GM21526 (cell line): Measurements from ENCODE around the gene SUSD1.

Source experiments
- ATAC-seq: cut with Tn5 transposase; IDR thresholded peaks from one replicate; pipeline ENCODE4 v1.9.1; 2021; ENCODE audit warnings: moderate library complexity; ENCODE audit not compliant: unreplicated experiment, low FRiP score

The SUSD1 gene

DNA sequence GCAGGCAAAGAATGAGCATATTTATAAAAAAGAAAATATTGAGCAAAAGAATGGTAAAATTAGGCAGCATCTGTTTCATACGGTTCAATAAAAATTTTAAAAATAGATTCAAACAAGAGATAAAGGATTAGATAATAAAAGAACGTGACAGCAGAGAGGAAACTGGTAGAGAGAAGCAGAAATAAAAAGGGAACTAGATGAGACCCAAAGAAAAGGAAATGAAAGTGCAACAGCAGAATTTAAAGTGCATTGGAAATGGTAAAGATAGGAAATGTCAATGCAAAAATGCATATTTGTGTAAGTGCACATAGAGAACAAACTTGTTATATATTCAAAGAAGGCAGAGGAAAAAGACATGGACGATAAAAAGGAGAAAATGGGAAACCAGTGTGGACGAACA lies 70.2 kb downstream of the SUSD1 start:
- no peak for ATAC-seq

DNA sequence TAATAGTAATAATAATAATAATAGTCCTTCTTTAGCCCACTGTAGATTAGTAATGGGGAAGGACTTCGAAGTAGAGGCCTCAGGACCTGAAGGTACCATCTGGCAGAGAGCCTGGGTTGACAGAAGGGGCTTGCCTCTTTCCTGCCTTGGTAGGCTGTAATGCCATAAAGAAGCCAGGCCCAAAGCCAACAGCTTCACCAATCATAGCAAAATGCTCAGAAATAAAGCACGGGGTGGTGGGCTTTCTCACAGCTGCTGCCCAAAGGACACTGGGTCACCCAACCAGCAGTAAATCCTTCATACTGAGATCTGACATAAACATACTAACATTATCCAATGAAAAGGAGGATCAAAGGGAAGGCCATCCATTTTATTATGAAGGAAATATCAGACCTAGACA lies 70.7 kb downstream of the SUSD1 start:
- ATAC-seq, result no peak

DNA sequence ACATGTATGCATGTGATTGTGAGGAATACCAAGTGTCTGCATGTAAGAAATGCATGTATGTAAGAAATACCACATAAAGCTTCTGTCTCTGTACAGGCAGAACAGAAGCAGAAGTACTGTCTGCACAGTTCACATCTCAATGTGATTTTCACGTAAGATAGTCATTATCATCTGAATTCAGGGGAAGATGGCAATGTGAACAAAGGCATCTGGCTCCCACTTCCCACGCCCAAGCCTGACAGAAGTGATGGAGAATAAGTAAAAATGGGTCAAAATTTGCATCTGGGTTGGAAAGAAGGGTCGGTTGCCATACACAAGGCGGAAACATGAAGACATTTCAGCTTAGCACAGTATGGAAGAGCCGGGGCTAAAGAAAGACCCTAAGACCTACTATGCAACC lies 71.7 kb downstream of the SUSD1 start:
- ATAC-seq, result no peak

DNA sequence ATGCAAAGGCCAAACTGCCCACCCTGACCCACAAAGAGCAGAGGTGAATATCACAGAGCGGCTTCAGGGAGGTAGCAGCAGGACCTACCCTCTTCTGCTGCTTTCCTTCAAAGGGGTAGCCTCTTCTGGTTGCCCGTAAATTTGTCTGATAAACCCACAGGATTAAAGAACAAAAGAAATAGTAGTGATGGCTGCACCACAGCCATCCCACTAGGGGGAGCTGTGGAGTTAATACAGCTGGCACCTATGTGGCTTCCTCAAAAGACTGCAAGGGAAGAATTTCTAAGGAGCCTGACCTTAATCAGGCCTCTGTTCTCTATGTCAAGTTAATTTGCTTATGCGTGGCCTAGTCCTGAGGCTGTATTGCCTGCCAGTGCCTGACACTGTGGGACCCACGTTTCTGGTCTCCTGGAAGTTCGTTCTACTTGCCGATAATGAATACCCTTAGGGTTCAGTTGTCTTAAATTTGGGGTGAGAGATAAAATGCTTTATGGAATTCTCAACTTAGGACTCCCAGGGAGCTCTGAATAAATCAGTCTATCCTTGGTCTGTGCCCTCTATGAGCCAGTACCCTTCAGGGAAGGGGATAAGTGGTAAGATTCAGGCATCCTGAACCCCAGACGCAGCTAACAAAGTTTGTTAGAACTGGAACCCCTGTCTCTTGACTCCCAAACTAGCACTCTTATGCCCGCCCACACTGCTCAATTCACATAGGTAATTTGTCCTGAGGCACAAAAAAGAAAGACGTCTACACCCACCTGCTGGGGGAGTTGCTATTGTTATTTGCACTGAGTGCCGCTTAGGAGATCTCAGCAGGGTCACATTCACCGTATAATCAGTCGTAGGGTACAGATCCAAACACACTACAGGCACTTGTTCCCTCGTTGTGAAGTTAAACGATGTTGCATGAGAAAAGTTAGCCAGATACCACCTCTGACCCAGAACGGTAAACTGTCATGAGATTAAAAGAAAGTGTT lies 77.1 kb downstream of the SUSD1 start:
- ATAC-seq, result no peak

DNA sequence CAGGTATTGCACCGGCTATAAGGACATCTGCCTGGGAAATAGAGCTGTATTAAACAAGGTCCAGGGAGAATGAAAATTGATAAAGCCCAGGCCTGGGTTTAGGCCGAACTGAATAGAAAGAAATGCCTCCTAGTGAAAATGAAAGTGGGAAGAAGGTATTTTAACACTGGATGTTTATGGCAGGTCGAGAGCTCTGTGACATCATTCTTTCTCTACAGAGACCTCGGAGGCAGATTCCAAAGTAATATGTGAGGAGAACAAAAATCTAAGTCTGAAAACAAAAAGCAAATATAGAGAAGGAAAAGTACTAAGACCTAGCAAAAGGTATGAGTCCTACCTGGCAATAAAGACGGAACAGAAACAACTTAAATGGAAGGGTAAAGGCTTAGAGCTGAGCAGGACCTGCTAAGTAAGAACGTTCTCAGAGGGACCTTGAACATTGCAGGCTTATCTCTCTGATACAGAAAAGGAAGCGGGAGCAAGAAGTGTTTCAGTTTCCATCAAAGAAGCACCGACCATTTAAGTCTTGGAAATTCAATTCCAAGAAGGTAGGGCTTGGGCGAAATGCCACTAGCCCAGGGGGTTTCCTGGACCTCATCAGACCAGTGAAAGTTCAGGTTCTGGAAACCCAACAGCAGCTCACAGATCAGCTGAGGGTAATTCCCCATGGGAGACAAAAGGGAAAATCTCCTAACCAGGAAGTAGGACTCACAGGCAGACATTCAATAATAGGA lies 80.0 kb downstream of the SUSD1 start:
- no peak for ATAC-seq

DNA sequence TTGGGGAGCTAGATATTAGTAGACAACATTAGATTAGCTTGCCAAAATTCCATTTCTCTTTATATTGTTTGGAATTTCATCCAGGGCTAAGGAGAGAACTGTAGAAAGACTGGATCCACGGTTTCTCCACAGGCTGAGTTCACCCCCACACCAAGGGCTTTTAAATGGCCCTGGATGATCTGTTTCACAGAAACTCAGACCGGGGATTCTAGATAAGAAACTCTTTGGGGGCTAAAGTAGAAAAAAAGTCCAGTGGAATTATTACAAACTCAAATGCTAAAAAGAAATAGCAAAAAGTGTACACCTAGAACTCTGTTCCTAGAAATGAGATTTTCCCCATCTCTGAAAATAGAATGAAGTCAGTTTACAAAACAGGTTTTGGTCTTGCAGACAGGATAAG lies 80.9 kb downstream of the SUSD1 start:
- ATAC-seq, result no peak

DNA sequence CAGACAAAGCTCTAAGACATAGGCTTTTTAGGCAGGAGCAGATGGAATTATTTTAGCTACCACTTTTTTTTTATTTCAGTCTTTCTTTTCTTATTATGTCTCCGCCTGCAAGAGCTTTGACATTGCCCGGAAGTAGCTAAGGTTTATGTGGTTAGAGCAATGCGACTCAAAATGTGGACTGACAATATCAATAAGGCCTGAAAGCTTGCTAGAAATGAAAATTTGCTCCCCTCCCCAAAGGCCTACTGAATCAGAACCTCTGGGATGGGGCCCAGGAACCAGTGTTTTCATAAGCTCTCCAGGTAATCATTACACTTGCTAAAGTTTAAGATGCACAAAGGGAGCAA lies 81.3 kb downstream of the SUSD1 start:
- ATAC-seq, result no peak

DNA sequence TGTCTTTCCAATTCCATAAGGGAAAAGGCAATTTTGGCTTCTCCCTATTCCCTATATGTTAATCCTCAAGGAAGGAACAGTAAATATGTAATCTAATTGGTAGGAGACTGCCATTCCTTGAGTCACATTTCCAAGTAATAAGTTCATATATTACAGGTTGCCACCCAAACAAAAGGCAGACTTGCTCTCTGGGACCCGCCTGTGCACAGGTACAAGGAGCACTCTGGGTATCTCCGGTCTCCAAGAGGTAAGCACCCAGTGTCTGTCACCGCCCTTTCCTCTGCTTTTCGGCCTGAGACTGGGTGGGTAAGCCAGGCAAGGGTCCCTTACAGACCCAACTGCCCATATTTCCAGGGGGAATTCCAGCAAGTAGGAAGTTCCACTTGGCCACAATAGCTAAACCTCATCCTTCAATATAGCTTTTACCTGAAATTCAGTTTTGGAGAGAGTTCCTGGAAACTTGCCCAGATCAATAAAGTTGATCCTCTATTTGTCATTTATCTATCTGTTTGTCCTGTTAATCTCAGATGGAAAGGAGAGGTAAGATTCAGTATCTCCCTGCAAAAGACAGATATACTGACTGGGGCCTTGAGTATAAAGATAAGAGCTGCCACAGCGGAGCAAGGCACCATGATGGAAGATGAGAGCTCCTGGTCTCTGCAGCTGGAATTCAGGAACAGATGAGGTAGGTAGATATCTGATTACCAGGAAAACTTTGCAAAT lies 81.8 kb downstream of the SUSD1 start:
- no peak for ATAC-seq

DNA sequence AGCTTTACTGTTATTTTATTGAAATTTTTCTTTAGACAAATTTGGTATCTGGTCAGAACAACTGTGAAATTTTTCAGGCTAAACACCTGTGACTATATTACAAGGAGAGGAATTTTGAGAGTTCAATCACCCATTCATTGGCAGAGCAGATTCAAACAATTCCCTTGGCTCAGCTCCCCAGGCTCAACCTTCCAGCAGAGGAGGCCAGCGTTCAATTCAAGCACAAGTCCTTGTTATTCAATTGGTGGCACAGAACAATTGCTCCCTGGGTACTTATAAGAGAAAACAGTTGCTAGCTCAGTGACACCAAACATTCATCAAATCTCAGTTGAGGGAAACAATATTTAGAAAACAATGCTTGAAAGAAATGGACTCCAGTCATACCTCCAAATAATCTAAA lies 83.3 kb downstream of the SUSD1 start:
- no peak for ATAC-seq

DNA sequence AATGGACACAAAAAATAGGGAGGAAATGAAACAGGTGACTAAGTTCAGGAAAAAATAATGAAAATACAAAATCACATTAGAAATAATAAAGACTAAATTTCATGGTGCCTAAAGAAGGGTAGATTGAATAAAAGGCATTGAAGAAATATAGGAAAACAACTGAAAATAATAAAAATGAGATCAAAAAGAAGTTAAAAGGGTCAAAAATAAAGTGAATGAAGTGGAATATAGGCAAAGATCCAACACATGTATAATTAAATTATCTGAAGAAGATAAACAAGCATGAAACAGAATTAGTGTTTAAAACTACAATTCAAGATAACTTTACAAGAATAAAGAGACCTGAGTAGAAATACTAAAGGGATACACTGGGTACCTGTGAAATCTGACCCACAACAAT lies 87.6 kb downstream of the SUSD1 start:
- no peak for ATAC-seq

DNA sequence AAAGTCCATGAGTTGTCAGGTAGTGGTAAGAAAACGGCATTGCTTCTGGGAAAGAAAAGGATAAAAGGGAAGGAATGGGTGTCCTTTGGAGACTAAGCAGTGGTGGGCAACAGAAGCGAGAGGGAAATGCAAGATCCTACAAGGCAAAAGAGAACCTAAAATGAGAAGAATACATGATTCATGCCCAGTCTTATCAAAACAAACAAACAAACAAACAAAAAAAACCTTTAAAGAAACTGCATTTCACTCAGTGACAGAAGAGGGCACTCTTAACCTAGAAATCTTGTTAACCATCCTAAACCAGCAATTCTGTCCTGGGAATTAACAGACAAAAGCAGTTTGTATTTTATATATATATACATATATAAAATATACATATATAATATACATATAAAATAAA lies 88.5 kb downstream of the SUSD1 start:
- no peak for ATAC-seq

DNA sequence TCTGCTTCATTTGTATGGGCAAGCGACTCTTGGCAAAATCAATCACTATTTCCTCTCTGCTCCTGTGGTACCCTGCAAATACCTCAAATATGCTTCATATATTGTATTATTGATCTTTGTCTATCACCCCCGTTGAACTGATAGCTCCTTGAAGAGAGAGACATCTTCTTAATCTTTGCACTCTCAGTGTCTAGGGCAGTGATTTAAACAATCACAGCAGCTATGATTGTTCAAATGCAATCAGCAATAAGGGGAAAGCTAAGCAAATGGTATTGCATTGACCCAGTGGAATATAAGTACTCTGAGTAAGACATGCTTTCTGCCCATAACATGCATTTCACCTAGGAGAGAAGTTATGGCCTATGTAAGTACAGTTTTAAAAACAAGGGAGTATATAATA lies 90.2 kb downstream of the SUSD1 start:
- ATAC-seq, result no peak

DNA sequence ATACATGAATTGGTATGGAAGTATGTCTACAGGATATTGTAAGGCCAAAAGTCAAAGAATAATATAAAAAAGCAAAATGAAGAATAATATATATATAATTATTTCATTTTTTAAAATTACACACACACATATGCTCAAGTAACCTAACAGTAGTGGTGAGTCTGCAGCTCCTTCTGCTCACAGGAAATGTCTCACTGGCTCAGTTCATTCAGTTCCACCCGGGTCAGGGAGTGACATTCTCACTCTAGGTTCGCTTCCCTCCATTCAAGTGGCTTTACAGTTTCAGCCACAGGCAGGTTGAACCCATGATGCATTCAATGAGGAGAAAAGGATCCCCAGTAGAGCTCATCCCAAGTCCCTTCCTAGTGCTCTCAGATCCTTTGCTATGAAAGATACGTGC lies 90.8 kb downstream of the SUSD1 start:
- no peak for ATAC-seq

DNA sequence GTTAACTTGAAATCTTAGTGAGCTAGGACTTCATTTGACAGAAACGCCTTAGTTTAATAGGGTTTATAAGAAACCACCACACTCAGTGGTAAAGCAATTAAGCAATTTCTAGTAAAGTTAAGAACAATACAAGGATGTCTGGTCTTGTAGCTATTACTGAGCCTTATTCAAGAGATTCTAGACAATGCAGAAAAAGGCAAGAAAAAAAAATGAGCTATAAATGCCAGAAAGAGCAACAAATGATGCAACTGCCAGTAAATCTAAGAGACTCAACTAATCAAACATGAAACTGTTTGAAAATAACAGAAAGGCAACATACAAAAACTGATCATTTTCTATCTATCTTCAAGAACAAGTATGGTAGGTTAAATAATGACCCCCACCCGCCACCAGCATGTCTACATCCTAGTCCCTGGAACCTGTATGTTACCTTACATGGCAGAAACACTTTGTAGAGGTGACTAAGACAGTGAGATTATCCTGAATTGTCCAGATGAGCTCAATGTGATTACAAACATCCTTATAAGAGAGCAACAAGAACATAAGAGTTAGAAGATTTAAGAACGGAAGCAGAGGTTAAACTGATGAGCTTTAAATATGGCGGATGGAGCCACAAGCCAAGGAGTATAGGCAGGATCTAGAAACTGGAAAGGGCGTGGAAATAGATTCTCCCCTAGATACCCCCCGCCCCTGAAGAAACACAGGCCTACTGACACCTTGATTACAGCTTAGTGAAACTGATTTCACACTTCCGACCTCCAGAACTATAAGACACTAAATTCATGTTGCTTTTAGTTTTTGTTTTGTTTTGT lies 93.0 kb downstream of the SUSD1 start:
- no peak for ATAC-seq

DNA sequence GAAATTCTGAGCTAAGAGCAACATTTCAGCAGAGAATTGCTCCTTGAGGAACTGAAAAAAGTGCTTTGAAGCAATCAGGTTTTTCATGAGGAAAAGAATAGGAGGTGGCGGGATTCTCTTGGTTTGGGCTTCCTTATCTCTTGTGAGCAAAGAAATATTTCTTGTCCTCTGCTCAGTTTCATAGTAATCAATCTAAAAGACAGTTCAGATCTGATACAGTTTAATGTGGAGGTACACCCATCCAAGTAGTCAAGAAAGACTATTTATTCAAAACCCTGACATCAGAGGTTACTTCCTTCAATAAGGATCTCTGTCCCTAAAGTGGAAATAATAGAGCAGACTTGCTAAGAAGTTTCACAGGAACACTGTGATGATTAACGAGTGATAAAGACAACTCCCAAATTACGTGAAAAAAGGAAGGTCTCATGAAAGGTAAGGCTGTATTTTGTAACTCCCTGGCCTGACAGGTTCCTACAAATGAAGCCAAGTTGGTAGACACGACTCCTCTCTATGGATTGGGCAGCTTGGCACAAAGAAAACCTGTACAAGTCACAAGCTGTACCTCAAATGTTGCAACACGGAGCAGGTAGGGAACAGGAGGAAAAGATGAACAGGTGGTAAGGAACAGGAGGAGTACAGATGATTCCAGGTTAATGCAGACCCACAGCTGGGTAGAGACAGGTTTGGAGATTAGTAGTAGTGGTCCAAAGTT lies 94.1 kb downstream of the SUSD1 start:
- ATAC-seq, result no peak

DNA sequence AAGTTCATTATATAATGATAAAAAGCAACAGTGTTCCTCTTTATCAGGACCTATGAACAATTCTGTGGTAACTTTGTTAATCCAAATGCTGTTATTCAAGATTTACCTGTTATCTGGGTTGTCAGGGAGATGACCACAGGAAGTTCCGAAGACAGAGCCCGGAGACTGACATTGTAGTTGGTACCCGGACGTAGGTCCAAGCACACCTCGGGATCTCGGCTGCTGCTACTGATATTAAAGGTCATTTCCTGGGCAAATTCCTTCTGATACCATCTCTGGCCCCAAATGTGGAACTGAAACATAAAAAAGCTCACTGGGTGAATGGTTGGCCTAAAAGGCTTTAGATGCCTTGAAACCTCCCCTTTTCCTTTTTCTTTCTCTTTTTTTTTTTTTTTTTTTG lies 96.7 kb downstream of the SUSD1 start:
- no peak for ATAC-seq

DNA sequence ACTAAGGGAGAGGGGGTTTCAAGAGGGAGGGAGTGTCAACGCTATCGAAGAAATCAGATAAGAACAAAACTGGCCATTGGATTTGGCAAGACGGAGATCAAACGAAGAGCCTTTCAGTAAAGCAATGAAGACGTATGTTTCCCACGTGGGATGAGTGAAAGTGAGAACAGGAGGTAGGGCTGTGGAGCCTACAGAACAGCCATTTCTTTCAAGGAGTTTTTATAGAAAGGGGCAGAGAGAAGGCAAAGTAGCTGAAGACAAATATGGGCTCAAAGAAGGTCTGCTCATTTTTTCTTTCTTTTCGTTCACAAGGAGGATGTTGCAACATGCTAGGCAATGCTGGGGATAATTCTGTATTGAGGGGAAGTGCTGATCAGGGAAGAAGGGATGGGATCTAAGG lies 98.3 kb downstream of the SUSD1 start:
- no peak for ATAC-seq

DNA sequence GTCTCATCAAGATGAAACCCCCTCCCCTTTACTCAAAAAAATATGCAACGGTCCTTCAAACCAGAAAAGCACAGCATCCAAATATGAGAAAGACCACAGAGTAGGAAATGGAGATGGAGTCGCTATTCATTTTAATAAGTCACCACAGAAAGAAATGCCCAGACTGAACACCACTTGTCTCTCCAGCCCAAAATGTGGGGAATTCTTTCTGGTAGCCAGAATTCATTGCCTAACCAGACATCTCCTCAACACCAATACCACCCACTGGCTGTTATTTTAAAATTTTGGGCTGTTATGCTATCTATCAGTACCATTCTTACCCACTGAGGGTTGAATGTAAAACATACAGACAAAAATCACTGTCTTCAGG lies 100.1 kb downstream of the SUSD1 start:
- ATAC-seq, result no peak

DNA sequence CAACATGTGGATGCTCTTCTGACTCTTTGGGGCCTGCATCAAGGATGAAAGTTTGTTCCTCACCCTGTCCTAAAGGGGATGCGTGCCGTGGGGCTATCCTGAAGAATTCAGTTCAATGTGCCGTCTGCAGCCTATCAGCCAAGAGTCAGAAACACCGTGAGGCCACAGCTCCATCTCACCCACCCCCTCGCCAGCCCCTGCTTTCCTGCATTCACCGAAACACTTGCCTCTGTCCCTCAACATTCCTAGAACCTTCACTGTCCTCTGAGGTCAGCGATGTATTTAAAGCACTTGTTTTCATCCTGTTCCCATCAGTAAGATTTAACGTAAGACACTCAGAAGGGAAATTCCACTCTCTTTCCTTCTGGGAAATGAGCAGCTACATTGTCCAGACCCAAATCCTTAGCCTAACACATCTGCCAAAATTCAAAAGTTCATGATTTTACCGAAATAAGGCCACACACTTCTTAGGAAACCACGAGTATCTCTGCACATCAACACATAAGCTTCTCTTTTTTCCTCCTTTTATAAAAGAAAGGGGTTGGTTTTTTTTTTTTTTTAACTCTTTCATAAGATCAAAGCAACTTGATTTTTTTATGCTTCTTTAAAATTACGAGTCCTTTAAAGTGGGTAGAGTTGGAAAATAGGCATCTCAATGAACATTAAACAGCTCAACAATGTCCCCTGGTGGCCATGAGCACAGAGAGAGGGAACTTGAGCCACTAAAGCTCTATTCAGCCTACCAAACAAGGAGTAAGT lies 100.7 kb downstream of the SUSD1 start:
- ATAC-seq, result no peak
